Liver (tissue), 3 donors: Measurements from ENCODE around the gene TAB2.

ENCODE experiments used
- HNF4A ChIP-seq, 2 donors: conservative IDR thresholded peaks; 2 replicates each; pipeline ENCODE4 v1.6.1; 2016; ENCODE audit warnings: antibody characterized with exemption in 2 of 2, mild to moderate bottlenecking in 2 of 2
- JUND ChIP-seq, 2 donors: IDR thresholded peaks; 2 replicates each; pipeline ENCODE4 v1.6.1; 2016; ENCODE audit warnings: antibody characterized with exemption in 2 of 2
- RAD21 ChIP-seq, 2 donors: IDR thresholded peaks; 2 replicates each; pipeline ENCODE4 v1.6.1; 2016; ENCODE audit warnings: antibody characterized with exemption in 2 of 2, mild to moderate bottlenecking in 2 of 2
- YY1 ChIP-seq: IDR thresholded peaks from 2 replicates; pipeline ENCODE4 v1.6.1; 2016; ENCODE audit warnings: antibody characterized with exemption, mild to moderate bottlenecking
- TF ChIP-seq, protein P1 (sequence below): fragments of 150-350 bp; IDR thresholded peaks from 2 replicates; pipeline ENCODE4 v1.5.1; 2017; ENCODE audit warnings: improper control_type of control experiment, low read depth, low read length; ENCODE audit not compliant: missing input control
- TF ChIP-seq, protein P2 (sequence below): IDR thresholded peaks from 2 replicates; pipeline ENCODE4 v1.6.1; 2016; ENCODE audit warnings: antibody characterized with exemption, mild to moderate bottlenecking
- TF ChIP-seq, protein P3 (sequence below): IDR thresholded peaks from 2 replicates; pipeline ENCODE4 v1.6.1; 2016; ENCODE audit warnings: antibody characterized with exemption
- donor health status: healthy.
- donor health status: healthy.

GRCh38 chr6:149347067-149347466, 29.6 kb downstream of the TAB2 start:
- TF ChIP-seq YY1: no peak
- TF ChIP-seq, protein P1, sequence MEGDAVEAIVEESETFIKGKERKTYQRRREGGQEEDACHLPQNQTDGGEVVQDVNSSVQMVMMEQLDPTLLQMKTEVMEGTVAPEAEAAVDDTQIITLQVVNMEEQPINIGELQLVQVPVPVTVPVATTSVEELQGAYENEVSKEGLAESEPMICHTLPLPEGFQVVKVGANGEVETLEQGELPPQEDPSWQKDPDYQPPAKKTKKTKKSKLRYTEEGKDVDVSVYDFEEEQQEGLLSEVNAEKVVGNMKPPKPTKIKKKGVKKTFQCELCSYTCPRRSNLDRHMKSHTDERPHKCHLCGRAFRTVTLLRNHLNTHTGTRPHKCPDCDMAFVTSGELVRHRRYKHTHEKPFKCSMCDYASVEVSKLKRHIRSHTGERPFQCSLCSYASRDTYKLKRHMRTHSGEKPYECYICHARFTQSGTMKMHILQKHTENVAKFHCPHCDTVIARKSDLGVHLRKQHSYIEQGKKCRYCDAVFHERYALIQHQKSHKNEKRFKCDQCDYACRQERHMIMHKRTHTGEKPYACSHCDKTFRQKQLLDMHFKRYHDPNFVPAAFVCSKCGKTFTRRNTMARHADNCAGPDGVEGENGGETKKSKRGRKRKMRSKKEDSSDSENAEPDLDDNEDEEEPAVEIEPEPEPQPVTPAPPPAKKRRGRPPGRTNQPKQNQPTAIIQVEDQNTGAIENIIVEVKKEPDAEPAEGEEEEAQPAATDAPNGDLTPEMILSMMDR: no peak
- TF ChIP-seq HNF4A (conservative IDR thresholded peaks at IDR 0.05): no peak
- TF ChIP-seq JUND (IDR thresholded peaks at IDR 0.05): no peak
- TF ChIP-seq, protein P2, sequence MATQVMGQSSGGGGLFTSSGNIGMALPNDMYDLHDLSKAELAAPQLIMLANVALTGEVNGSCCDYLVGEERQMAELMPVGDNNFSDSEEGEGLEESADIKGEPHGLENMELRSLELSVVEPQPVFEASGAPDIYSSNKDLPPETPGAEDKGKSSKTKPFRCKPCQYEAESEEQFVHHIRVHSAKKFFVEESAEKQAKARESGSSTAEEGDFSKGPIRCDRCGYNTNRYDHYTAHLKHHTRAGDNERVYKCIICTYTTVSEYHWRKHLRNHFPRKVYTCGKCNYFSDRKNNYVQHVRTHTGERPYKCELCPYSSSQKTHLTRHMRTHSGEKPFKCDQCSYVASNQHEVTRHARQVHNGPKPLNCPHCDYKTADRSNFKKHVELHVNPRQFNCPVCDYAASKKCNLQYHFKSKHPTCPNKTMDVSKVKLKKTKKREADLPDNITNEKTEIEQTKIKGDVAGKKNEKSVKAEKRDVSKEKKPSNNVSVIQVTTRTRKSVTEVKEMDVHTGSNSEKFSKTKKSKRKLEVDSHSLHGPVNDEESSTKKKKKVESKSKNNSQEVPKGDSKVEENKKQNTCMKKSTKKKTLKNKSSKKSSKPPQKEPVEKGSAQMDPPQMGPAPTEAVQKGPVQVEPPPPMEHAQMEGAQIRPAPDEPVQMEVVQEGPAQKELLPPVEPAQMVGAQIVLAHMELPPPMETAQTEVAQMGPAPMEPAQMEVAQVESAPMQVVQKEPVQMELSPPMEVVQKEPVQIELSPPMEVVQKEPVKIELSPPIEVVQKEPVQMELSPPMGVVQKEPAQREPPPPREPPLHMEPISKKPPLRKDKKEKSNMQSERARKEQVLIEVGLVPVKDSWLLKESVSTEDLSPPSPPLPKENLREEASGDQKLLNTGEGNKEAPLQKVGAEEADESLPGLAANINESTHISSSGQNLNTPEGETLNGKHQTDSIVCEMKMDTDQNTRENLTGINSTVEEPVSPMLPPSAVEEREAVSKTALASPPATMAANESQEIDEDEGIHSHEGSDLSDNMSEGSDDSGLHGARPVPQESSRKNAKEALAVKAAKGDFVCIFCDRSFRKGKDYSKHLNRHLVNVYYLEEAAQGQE: no peak
- no peak for TF ChIP-seq RAD21 (IDR thresholded peaks at IDR 0.05)
- TF ChIP-seq, protein P3, sequence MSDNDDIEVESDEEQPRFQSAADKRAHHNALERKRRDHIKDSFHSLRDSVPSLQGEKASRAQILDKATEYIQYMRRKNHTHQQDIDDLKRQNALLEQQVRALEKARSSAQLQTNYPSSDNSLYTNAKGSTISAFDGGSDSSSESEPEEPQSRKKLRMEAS: no peak
